ENCODE results near the gene ACP7. TPM values are rescaled to one million over a fixed set of nuclear protein-coding genes. Genes with fewer than 3 reads are reported as not detected.

ACP7 gene
- not detected in 2 replicates for total RNA-seq

GRCh38 chr19:39083983-39084731 is at the start of gene ACP7:
ACP7 (plus strand) TSS chr19:39084368; CDS start chr19:39085270, 902 bp downstream.

GRCh38 chr19:39125554-39126311 is 41.6 kb downstream of the ACP7 start, which contains the start of gene PAK4:
PAK4 (plus strand) TSS chr19:39125786; CDS start chr19:39169554, 43,768 bp downstream.

Other genes starting within 250 kb of the ACP7 start
- 144 and 168 TPM in 2 replicates for gene HNRNPL, start 234.4 kb upstream of the ACP7 start, total RNA-seq
- 1.5 and 1.7 TPM in 2 replicates for gene RINL, start 206.1 kb upstream of the ACP7 start, total RNA-seq
- gene SIRT2, start 184.8 kb upstream of the ACP7 start, total RNA-seq, result 78.3 and 82.9 TPM in 2 replicates
- gene NFKBIB, start 184.4 kb upstream of the ACP7 start, total RNA-seq, result 12.3 and 14.4 TPM in 2 replicates
- not detected in 2 replicates for gene CCER2, start 172.2 kb upstream of the ACP7 start, total RNA-seq
- gene SARS2, start 153.6 kb upstream of the ACP7 start, total RNA-seq, result 27.0 and 32.9 TPM in 2 replicates
- gene MRPS12, start 153.4 kb upstream of the ACP7 start, total RNA-seq, result 47.1 and 50.9 TPM in 2 replicates
- 42.8 and 55.4 TPM in 2 replicates for gene FBXO17, start 108.6 kb upstream of the ACP7 start, total RNA-seq
- gene FBXO27, start 51.8 kb upstream of the ACP7 start, total RNA-seq, result 1.5 and 4.6 TPM in 2 replicates
- gene PAK4, start 41.4 kb downstream of the ACP7 start, total RNA-seq, result 8.2 and 9.0 TPM in 2 replicates
- not detected in 2 replicates for gene NCCRP1, start 112.6 kb downstream of the ACP7 start, total RNA-seq
- gene SYCN, start 119.9 kb downstream of the ACP7 start, total RNA-seq, result not detected in 2 replicates
- gene IFNL3, start 160.6 kb downstream of the ACP7 start, total RNA-seq, result not detected in 2 replicates
- not detected in 2 replicates for gene IFNL4, start 164.5 kb downstream of the ACP7 start, total RNA-seq
- not detected in 2 replicates for gene IFNL2, start 184.0 kb downstream of the ACP7 start, total RNA-seq
- not detected in 2 replicates for gene IFNL1, start 212.0 kb downstream of the ACP7 start, total RNA-seq
- gene LRFN1, start 236.5 kb downstream of the ACP7 start, total RNA-seq, result 0.34 and 0.82 TPM in 2 replicates

Data from pericardium fibroblast (primary cell).